Kidney (tissue), 14 donors: ENCODE results near the gene PNMA6E. TPM values are rescaled to one million over a fixed set of nuclear protein-coding genes. Genes with fewer than 3 reads are reported as not detected.

Experiments
- DNase-seq, 5 donors: peaks; one replicate each; pipeline ENCODE4 v3.0.0-alpha.2; 2013 to 2020
- FAIRE-seq: peaks from 2 replicates; lab custom pipeline; 2012; peaks lifted over from hg19 to GRCh38; lab: Jason Lieb, UNC
- H3K27ac ChIP-seq, 2 donors: one replicate each; pipeline ENCODE4 v1.7.0; 2013; ENCODE audit warnings: low read depth in 2 of 2, low read length in 2 of 2, inconsistent platforms in 1 of 2
- H3K27me3 ChIP-seq: one replicate; pipeline ENCODE4 v1.7.1; 2013; ENCODE audit warnings: low read length, inconsistent platforms; ENCODE audit not compliant: control insufficient read depth, insufficient read depth
- H3K36me3 ChIP-seq, 3 donors: one replicate each; pipeline versions ENCODE4 v1.7.0 to v1.7.1; 2013; ENCODE audit warnings: low read length in 3 of 3, control low read depth in 1 of 3, inconsistent platforms in 1 of 3; ENCODE audit not compliant: insufficient read depth in 3 of 3, control insufficient read depth in 2 of 3
- H3K4me1 ChIP-seq, 3 donors: one replicate each; pipeline versions ENCODE4 v1.7.0 to v1.7.1; 2013; ENCODE audit warnings: low read length in 3 of 3, inconsistent platforms in 1 of 3, low read depth in 1 of 3; ENCODE audit not compliant: control insufficient read depth in 2 of 3, insufficient read depth in 2 of 3
- H3K4me3 ChIP-seq, 3 donors: one replicate each; pipeline versions ENCODE4 v1.7.0 to v1.8.1; 2013; ENCODE audit warnings: low read length in 3 of 3, control low read depth in 1 of 3, inconsistent platforms in 1 of 3
- H3K9ac ChIP-seq, 3 donors: one replicate each; pipeline versions ENCODE4 v1.7.0 to v1.7.1; 2013; ENCODE audit warnings: low read length in 3 of 3, control low read depth in 1 of 3, inconsistent platforms in 1 of 3
- H3K9me3 ChIP-seq, 3 donors: one replicate each; pipeline versions ENCODE4 v1.7.0 to v1.7.1; 2013; ENCODE audit warnings: low read length in 3 of 3, control low read depth in 1 of 3, inconsistent platforms in 1 of 3; ENCODE audit not compliant: control insufficient read depth in 2 of 3, insufficient read depth in 1 of 3
- intact Hi-C: fragments of 100-400 bp; cut with DNase I; formaldehyde crosslinking; loops from one replicate; pipeline ENCODE4 v1.11.1; 2022
- polyA plus RNA-seq: library from polyadenylated mRNA; stranded (reverse); fragments of 350-450 nt; fragmentation: Illumina TruSeq; extraction: RNeasy Lipid Tissue Mini Kit (QIAGEN cat#74804); gene quantifications from one replicate; pipeline ENCODE4 v1.2.3, GENCODE V29; 2014; ENCODE audit warnings: low read depth, low replicate concordance; ENCODE audit not compliant: insufficient read depth
- total RNA-seq: library from RNA; stranded (reverse); fragmentation: NEBNext Ultra II Directional; extraction: Animal tissue kit (Norgen Biotek cat#: 25700); gene quantifications from one replicate; pipeline ENCODE4 v1.2.1, GENCODE V29; 2021
- TF ChIP-seq, protein P1 (sequence below): IDR thresholded peaks from 3 replicates; pipeline ENCODE4 v1.5.1; 2012; ENCODE audit warnings: mild to moderate bottlenecking, moderate library complexity, borderline replicate concordance; ENCODE audit not compliant: insufficient read depth; ENCODE audit errors: extremely low read depth
- donor health status: control.
- donor health status: control.
- donor health status: control.
- donor health status: control.
- donor health status: control.
- donor health status: DM: yes; HTN: yes; CAD: no.
- donor health status: Normal renal cell carcinoma (clear cell type).

The PNMA6E gene
- total and polyA plus RNA-seq, 2 donors from 2014 or later, result not detected

DNA sequence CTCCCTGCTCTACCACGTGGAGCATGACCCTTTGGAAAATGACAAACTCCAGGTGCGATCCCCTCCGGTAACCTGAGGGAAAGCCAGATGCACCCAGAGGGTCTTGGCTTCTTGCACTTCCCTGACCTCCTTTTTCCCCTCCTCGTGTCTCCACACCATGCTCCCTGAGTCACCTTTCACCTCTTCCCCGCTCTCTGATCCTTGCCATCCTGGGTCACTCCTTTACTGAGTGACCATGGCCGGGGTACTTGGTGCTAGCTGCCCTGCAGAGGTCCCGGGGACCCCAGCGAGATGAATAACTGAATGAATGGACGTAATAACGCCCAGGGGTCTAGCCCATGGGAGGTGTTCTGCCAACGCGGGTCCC, 9.7 kb upstream of the PNMA6E start:
- H3K27me3 ChIP-seq, result no peaks in the 10 kb centered on the region
- FAIRE-seq (no peak), DNase-seq (no peak)
- H3K27ac ChIP-seq, result no peak overlapping the region
- H3K4me3 ChIP-seq, result no peak overlapping the region
- peaks cover 0 to 7% (median 0%) of the 10 kb centered on the region in 3 donors for H3K4me1 ChIP-seq
- TF ChIP-seq, protein P1, sequence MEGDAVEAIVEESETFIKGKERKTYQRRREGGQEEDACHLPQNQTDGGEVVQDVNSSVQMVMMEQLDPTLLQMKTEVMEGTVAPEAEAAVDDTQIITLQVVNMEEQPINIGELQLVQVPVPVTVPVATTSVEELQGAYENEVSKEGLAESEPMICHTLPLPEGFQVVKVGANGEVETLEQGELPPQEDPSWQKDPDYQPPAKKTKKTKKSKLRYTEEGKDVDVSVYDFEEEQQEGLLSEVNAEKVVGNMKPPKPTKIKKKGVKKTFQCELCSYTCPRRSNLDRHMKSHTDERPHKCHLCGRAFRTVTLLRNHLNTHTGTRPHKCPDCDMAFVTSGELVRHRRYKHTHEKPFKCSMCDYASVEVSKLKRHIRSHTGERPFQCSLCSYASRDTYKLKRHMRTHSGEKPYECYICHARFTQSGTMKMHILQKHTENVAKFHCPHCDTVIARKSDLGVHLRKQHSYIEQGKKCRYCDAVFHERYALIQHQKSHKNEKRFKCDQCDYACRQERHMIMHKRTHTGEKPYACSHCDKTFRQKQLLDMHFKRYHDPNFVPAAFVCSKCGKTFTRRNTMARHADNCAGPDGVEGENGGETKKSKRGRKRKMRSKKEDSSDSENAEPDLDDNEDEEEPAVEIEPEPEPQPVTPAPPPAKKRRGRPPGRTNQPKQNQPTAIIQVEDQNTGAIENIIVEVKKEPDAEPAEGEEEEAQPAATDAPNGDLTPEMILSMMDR, result no peak
- no peaks in the 10 kb centered on the region for H3K9me3 ChIP-seq
- intact Hi-C loops, result no loop called here
- no peak overlapping the region for H3K9ac ChIP-seq
- no peaks in the 10 kb centered on the region for H3K36me3 ChIP-seq

DNA sequence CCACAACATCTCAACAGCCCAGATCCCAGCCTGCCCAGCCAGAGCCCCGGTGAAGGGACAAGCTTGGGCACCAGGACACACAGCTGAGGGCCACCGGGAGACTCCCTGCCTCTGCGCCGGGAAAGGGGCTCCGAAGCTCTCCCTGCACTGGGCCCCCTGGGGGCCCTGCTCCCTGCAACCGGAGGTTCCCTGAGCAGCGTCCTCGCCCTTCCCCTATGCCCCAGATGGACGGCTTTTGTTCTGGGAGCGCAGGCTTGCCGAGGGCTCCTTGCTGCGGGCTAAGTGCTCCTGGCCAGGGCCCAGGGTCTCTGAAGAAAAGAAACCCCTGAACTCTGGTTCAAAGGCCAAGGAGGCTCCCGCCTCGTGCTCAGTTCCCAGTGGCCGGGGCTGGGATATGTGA, 9.2 kb upstream of the PNMA6E start:
- Histone ChIP-seq H3K36me3 (no peaks in the 10 kb centered on the region), H3K4me3 (no peak overlapping the region), H3K4me1 (peaks cover 0 to 7% (median 0%) of the 10 kb centered on the region in 3 donors), H3K27ac (no peak overlapping the region), H3K27me3 (no peaks in the 10 kb centered on the region), H3K9me3 (no peaks in the 10 kb centered on the region), H3K9ac (no peak overlapping the region)
- TF ChIP-seq, protein P1, result no peak
- DNase-seq (no peak), FAIRE-seq (no peak)
- intact Hi-C loops, result no loop called here

DNA sequence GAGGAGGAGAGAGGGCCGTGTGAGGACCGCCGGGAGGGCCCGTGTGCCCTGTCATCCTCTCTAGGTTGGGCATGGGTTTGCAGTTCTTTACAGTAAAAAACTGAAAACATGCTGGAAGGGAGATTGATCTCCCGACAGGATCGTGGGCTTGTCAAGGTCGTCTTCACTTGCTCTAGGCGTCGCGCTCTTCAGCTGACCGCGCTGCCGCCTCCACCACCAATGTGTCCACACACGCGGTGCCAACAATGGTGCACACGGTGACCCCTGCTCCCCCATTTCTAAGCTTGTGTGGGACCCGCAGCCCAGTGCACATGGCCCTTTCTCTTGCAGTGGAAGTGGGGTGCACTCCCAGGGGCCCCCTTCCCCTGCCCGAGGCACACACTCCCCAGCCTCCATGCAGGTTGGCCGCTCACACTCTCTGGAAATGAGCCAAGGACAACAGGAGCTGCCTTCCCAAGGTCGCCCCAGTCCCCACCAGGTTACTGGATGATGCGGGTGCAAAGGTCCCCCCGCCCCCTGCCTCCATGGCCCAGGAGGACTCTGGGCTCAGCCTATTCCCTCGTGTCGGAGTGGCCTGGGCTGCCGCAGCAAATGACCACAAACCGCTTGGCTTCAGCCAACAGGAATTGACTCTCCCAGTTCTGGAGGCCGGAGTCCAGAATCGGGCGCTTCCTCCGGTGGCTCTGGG, 8.4 kb upstream of the PNMA6E start:
- Histone ChIP-seq H3K9me3 (no peaks in the 10 kb centered on the region), H3K4me1 (peaks cover 0 to 7% (median 0%) of the 10 kb centered on the region in 3 donors), H3K36me3 (no peaks in the 10 kb centered on the region), H3K27ac (no peak overlapping the region), H3K27me3 (no peaks in the 10 kb centered on the region), H3K4me3 (no peak overlapping the region), H3K9ac (no peak overlapping the region)
- intact Hi-C loops, result no loop called here
- FAIRE-seq (no peak), DNase-seq (no peak)
- TF ChIP-seq, protein P1, result no peak
